Fibroblast of the aortic adventitia (primary cell): ENCODE data around the gene ATP2B2. TPM values are rescaled to one million over a fixed set of nuclear protein-coding genes. Genes with fewer than 3 reads are reported as not detected.
A peak's percentile ranks its signal among the peaks of the same experiment; 100 is the strongest.

Experiments used
- DNase-seq: peaks from one replicate; pipeline ENCODE4 v3.0.0-alpha.2; 2010; ENCODE audit warnings: low read depth
- H3K4me3 ChIP-seq: 2 replicates; pipeline ENCODE4 v1.5.1; 2011; ENCODE audit warnings: low read depth, mild to moderate bottlenecking, control low read depth, low read length, moderate library complexity
- total RNA-seq: library from RNA; depleted of rRNA; stranded (reverse); fragments of >200 nt; gene quantifications from 2 replicates; pipeline ENCODE4 v1.2.3, GENCODE V29; 2012; ENCODE audit warnings: low replicate concordance
- TF ChIP-seq, protein P1 (sequence below): IDR thresholded peaks from 2 replicates; pipeline ENCODE4 v1.5.1; 2011; ENCODE audit warnings: mild to moderate bottlenecking, low read length, control low read depth, inconsistent platforms; ENCODE audit not compliant: insufficient read depth

ATP2B2 gene
- total RNA-seq, 1 donor: not detected

DNA sequence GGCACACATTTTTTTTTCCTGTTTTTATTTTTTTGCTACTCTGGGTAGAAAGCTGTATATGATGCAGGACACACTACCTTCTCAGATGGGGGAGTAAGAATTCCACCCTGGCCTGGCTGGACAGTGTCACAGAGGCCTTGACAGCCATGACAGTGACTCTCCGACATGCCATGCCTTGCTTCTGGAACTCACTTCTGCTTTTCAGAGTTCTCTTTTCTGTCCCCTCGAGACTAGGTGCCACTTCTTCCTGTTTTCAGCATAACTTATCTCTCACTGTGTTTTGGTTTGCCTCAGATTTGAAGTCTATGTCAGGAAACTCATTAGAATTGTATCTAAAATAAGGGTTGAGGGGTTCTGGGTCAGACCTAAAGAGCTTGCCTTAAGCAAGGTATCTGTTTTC is 115.4 kb downstream of the ATP2B2 start:
- no peak overlapping the region for H3K4me3 ChIP-seq
- no peak for DNase-seq
- TF ChIP-seq, protein P1, sequence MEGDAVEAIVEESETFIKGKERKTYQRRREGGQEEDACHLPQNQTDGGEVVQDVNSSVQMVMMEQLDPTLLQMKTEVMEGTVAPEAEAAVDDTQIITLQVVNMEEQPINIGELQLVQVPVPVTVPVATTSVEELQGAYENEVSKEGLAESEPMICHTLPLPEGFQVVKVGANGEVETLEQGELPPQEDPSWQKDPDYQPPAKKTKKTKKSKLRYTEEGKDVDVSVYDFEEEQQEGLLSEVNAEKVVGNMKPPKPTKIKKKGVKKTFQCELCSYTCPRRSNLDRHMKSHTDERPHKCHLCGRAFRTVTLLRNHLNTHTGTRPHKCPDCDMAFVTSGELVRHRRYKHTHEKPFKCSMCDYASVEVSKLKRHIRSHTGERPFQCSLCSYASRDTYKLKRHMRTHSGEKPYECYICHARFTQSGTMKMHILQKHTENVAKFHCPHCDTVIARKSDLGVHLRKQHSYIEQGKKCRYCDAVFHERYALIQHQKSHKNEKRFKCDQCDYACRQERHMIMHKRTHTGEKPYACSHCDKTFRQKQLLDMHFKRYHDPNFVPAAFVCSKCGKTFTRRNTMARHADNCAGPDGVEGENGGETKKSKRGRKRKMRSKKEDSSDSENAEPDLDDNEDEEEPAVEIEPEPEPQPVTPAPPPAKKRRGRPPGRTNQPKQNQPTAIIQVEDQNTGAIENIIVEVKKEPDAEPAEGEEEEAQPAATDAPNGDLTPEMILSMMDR: no peak

DNA sequence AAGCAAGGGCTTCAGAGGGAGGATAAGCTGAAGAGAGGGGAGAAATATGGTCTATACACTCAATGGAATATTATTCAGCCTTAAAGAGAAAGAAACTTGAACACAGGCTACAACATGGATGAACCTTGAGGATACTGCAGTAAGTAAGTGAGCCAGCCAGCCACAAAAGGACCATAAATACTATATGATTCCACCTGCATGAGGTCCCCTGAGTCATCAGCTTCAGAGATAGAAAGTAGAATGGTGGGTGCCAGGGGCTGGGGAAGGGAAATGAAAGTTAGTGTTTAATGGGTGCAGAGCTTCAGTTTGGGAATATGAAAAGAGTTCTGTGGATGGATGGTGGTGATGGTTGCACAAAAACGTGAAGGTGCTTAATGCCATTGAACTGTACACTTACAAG is 116.0 kb downstream of the ATP2B2 start:
- no peak for DNase-seq
- H3K4me3 ChIP-seq: no peak overlapping the region
- TF ChIP-seq, protein P1: no peak

DNA sequence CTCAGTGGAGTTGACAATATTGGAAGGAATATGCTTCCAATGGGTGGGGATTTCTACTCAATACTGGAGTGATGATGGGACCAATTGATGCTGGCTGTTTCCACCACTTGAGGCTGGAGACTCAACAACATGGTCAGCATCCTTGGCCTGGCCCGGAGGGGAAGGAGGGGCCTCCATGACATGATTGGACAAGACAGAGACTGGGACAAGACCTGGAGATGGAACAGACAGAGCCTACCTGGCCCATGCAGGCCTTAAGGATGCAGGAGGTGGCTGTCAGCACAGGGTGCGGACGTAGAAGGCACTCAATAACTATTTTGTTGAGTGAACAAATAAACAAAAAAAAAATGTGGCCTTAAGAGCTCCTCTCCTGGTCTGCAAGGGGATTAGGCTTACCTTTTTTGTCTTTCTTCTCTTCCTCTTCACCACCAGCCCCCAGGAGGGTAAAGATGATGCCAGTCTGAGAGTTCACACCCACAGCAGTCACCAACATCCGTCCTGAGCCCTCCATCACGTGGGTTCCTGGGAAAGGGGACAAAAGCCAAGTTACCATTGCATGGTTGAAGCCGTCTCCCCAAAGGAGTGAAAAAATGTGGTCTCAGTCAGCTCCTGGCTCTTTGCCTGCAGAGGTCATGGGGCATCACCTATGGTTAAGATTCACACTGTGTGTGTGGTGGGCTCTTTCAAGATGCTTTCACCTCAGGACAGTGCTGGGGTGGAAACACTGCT is 117.3 kb downstream of the ATP2B2 start:
- H3K4me3 ChIP-seq: no peak overlapping the region
- DNase-seq: peak; percentile 28
- TF ChIP-seq, protein P1: no peak

DNA sequence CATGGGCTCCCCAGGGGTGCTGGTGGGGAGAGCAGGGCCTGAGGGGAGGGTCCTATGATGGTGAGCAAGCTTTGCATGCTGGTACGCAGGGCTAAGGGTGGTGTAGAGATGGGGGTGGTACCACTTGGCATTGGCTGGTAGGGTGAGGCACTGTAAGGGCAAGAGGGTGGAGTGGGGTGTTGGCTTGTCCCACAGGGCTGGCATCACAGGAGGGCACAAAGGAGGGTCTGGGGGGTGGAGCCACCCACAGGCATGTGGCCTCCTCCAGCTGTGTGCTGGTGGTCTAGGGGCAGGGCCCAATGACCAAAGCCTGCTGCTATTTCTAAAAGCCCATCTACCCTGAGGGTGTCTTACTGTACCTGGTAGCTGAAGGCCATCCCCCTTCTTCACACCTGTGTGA is 119.3 kb downstream of the ATP2B2 start:
- no peak for DNase-seq
- no peak overlapping the region for H3K4me3 ChIP-seq
- TF ChIP-seq, protein P1: no peak

DNA sequence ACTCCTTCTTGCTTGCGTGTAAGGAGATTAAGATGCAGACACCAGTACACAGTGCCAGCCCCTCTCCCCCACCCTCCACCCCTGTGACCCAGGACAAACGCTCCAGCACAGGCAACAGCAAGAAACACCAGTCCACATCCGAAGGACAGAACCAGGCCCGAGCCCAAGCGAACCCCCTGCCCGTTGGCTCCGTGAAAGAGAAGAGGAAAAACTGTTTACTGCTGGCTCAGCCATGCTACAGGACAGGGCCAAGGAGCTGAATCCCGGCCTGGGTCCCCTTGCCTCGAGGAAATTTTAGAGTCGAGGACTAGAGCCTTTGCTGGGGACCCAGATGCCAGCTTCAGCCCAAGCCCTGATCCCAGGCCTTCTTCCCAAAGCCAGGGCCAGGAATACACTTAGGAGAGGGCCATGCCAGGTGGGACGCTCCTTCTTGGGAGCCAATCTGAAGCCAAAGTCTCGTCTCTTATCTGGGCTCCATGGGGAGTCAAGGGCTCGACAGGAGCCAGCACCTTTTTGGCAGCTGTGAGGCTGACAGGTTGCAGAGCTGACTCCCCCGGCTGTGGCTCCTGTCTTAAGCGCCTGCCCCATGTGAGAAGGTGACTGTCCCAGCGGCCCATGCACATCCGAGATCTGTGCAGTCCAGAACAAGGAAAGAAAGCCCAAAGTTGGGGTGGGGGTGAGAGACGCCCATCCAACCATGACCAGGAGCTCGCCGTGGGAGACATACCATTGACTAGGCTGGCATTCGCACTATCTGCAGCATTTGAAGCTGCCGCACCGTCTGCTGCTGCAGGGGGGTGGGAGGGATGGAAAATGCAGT is 120.6 kb downstream of the ATP2B2 start:
- H3K4me3 ChIP-seq: no peak overlapping the region
- DNase-seq: no peak
- TF ChIP-seq, protein P1: no peak

DNA sequence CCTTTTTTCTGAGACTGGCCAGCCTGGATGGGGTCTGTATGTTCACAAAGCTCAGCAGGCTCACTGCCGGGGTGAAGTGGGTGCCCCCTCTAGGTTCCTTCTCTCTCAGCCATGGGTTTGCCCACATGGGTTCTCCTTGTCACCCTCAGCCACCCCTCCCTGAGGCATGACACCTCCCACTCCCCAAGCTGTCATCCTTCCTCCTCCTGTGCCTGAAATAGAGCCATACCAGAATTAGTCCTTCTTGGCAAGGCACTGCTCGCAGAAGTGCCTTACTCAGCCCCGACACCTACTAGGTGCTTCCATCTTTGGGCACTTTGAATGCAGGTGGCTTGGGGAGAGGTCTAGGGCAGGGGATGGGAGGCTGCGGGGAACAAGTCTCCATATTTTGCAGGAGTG is 121.5 kb downstream of the ATP2B2 start:
- TF ChIP-seq, protein P1: no peak
- no peak overlapping the region for H3K4me3 ChIP-seq
- DNase-seq: no peak
